GM19025 (cell line): ENCODE data around the gene SEMA6B.
"Not testable (repeated sequence)": the region's sequence is repeated elsewhere in the genome, so short reads cannot be mapped to it uniquely, and the experiment has no call there.

Source experiments
- ATAC-seq: cut with Tn5 transposase; IDR thresholded peaks from one replicate; pipeline ENCODE4 v1.9.1; 2021; ENCODE audit warnings: mild to moderate bottlenecking, low read depth, moderate library complexity; ENCODE audit not compliant: unreplicated experiment

Gene SEMA6B

DNA sequence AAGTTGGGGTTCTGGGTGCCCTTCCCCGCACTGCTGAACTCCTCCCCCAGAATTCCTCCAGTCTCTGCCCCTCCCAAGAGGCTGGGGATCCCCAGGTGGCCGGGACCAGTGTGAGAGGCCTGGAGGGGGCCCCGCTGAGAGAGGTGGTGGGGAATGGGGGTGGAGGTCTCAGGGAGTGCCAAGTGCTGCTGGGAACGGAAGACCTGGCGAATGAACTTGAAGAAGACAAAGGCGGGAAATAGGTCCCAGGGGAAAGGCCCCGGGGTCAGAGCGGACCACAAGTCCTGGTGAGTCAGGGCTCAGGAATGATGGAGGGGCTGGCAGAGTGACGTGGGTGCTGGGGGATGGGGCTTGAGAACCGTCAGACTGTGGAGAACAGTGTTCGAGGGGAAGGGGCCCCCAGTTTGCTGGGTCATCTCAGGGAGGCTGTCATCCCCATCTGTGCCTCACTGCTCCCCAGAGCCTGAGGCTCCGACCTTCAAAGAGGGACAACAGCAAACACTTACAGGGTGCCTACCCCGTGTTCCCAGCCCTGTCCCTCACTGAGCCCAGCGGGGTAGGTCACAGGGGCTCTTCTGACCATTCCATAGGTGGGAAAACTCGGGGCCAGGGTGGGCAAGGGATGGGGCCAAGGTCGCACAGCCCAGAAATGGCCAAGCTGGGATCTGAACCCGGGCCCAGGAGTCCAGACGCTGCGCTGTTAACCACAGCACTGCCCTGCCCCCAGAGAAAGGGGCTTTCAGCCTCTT, 16.0 kb upstream of the SEMA6B start:
- ATAC-seq: no peak

GRCh38 chr19:4573682-4574081, 14.2 kb upstream of the SEMA6B start:
- no peak for ATAC-seq

GRCh38 chr19:4571305-4571917, 11.9 kb upstream of the SEMA6B start:
- no peak for ATAC-seq

DNA sequence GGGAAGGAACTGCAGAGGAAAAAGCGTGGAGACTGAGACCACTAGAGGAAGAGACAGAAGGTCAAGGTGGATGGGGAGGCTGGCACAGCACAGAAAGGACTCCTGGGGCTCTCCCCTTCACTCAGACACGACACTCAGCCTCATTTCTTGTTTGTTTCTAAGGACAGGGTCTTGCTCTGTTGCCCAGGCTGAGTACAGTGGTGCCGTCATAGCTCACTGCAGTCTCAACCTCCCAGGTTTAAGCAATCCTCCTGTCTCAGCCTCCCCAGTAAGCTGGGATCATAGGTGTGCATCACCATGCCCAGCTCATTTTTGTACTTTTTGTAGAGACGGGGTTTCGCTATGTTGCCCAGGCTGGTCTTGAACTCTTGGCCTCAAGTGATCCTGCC, 11.4 kb upstream of the SEMA6B start:
- ATAC-seq: no peak

GRCh38 chr19:4570402-4570801, 10.9 kb upstream of the SEMA6B start:
- no peak for ATAC-seq

- no peak for ATAC-seq
These were observed 9.4 kb upstream of the SEMA6B start for GRCh38 chr19:4568886-4569285.

GRCh38 chr19:4567584-4568071, 8.1 kb upstream of the SEMA6B start:
- no peak for ATAC-seq

GRCh38 chr19:4566402-4567051, 7.0 kb upstream of the SEMA6B start:
- no peak for ATAC-seq

- ATAC-seq: not testable (repeated sequence)
These were observed 4.1 kb upstream of the SEMA6B start for GRCh38 chr19:4563562-4563961.

DNA sequence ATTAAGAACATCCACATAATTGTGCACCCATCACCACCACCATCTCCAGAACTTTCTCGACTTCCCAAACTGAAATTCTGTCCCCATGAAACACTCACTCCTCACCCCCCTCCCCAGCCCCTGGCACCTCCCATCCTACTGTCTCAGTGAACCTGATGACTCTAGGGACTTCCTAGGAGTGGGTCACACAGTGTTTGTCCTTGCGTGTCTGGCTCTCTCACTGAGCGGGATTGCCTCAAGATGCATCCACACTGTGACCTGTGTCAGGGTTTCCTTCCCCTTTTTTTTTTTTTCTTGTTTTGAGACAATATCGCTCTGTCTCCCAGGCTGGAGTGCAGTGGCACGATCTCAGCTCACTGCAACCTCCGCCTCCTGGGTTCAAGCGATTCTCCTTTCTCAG, 2.6 kb upstream of the SEMA6B start:
- ATAC-seq: not testable (repeated sequence)

GRCh38 chr19:4557971-4558941, 1.2 kb downstream of the SEMA6B start:
- ATAC-seq: no peak

DNA sequence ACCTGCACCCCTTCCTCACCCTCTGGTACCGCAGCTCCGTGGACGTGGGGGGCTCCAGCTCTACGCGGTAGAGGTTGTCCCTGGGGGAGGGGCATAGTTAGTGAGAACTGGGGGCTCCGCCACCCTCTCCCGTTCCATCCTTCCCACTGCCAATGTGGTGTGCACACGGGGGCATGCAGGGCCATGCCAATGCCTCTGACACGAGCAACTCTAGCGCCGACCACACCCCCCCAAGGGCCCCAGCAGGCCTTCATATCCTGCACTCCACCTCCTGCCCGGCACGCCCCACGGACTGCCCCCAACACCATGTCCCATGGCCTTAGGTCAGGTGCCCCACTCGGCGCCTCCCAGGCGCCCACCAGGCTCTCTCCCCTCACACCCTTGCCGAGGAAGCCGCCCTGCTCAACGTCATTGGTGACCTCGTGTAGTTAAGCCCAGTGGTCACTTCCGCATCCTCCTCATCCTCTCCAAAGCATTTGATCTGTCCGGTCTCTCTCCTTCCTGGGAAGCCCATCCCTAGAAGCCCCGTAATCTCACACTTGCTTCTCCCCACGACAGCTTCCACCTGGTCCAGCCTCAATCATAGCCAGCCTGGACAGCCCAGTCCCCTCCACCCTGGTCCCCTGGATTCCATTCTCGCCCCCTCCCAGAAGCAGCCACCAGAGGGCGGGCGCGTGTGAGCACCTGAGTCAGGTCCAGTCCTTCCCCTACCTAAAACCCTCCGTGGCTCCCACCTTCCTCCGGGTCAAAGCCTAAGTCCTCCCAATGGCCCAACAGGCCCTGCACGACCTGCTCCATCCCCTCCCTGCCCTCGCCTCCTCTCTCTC, 2.1 kb downstream of the SEMA6B start:
- no peak for ATAC-seq

DNA sequence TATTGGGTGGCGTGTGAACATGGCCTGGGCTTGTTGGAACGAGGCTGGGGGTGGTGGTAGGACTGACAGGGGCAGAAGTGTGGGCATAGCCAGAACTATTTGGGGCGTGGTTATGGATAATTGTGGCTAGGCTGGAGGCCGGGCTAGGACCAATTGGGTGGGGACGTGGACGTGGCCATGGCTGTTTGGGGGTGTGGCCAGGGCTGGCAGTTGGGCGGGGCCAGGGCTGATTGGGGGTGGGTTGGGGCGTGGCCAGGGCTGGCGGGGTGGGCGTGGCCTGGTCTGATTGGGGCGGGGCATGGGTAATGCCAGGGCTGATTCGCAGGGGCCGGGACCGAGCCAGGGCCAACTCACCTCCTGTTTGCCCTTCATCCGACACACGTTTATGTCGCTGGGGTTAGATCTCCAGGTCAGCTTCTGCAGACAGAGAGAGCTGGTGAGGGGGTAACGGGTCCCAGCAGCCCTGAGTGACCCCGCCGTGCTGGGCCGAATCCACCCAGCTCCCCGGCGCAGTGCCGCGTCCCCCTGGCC, 2.8 kb downstream of the SEMA6B start:
- no peak for ATAC-seq

GRCh38 chr19:4555657-4556561, 3.6 kb downstream of the SEMA6B start:
- ATAC-seq: no peak

- ATAC-seq: no peak
These were observed 4.8 kb downstream of the SEMA6B start for GRCh38 chr19:4554717-4555116.

DNA sequence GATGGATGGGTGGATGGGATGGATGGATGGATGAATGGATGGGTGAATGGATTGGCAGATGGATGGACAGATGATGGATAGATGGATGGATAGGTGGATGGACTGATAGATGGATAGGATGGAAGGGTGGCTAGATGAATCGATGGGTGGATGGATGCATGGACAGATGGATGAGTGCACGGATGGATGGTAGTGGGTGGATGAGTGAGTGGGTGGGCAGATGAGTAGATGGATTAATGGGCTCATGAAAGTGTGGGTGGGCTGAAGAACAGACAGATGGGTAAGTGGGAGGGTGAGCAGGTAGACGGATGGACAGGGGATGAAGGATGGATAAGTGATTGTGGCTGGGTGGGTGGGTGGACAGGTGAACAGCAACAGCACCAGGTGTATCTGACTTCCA, 5.7 kb downstream of the SEMA6B start:
- no peak for ATAC-seq

- no peak for ATAC-seq
These were observed 6.3 kb downstream of the SEMA6B start for GRCh38 chr19:4553092-4553695.

DNA sequence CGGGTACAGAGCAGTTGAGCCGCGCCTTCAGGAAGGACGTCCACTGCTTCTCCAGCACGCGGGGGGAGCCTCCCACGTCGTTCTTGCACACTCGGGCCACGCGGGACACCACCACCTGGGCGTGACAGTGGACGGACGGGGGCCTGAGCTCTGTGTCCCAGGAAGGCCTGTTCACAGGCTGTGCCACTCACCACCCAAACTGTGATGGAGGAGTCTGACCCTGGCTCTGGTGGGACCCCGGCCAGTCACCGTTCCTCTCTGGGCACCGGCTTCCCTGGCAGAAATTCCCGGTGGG, 7.0 kb downstream of the SEMA6B start:
- ATAC-seq: no peak
